K562 treated with DMSO at 1 percent for 48 hours (cell line): Measurements from ENCODE around the gene ITPKB. TPM values are rescaled to one million over a fixed set of nuclear protein-coding genes. Genes with fewer than 3 reads are reported as not detected.

Source experiments
- total RNA-seq: library from RNA; unstranded; fragments of 300-600 nt; gene quantifications from 2 replicates; pipeline ENCODE4 v1.2.3, GENCODE V29; 2022; ENCODE audit warnings: low replicate concordance; ENCODE audit errors: extremely low read depth

The ITPKB gene
- total RNA-seq, result not detected in 2 replicates

GRCh38 chr1:226738995-226739695, at the start of gene ITPKB:
TSS of gene ITPKB (minus strand) at chr1:226739282. CDS start at chr1:226737458, 1,824 bp downstream.

Other genes with a start within 250 kb of the ITPKB start
- not detected in 2 replicates for gene STUM, start 190.5 kb downstream of the ITPKB start, total RNA-seq
- not detected in 2 replicates for gene PSEN2, start 131.3 kb upstream of the ITPKB start, total RNA-seq
- not detected in 2 replicates for gene COQ8A, start 201.0 kb upstream of the ITPKB start, total RNA-seq